Fibroblast of gingiva (primary cell): ENCODE measurements around the gene GPA33.

ENCODE experiments used
- DNase-seq: peaks from one replicate; pipeline ENCODE4 v3.0.0-alpha.2; 2011; ENCODE audit warnings: low read depth

Gene GPA33

GRCh38 chr1:167086033-167086432 is 4.1 kb downstream of the GPA33 start:
- DNase-seq: no peak

- no peak for DNase-seq
These were observed 5.4 kb downstream of the GPA33 start for GRCh38 chr1:167084757-167085156.

- no peak for DNase-seq
These were observed 6.3 kb downstream of the GPA33 start for GRCh38 chr1:167083871-167084270.

- no peak for DNase-seq
These were observed 7.0 kb downstream of the GPA33 start for GRCh38 chr1:167083066-167083665.

- DNase-seq: no peak
These were observed 7.6 kb downstream of the GPA33 start for GRCh38 chr1:167082511-167083027.

- no peak for DNase-seq
These were observed 8.5 kb downstream of the GPA33 start for GRCh38 chr1:167081594-167082156.

- no peak for DNase-seq
These were observed 12.3 kb downstream of the GPA33 start for GRCh38 chr1:167077868-167078210.

- no peak for DNase-seq
These were observed 12.9 kb downstream of the GPA33 start for GRCh38 chr1:167077128-167077867.

GRCh38 chr1:167076136-167076710 is 14.0 kb downstream of the GPA33 start:
- no peak for DNase-seq

- DNase-seq: no peak
These were observed 18.9 kb downstream of the GPA33 start for GRCh38 chr1:167071286-167071685.

GRCh38 chr1:167068761-167069160 is 21.4 kb downstream of the GPA33 start:
- no peak for DNase-seq

- DNase-seq: no peak
These were observed 22.3 kb downstream of the GPA33 start for GRCh38 chr1:167067904-167068303.

GRCh38 chr1:167066333-167067122 is 23.6 kb downstream of the GPA33 start:
- DNase-seq: peak; percentile 26

GRCh38 chr1:167065471-167065870 is 24.7 kb downstream of the GPA33 start:
- DNase-seq: no peak

GRCh38 chr1:167064621-167065020 is 25.6 kb downstream of the GPA33 start:
- no peak for DNase-seq

- DNase-seq: no peak
These were observed 29.1 kb downstream of the GPA33 start for GRCh38 chr1:167061073-167061464.

- DNase-seq: no peak
These were observed 29.8 kb downstream of the GPA33 start for GRCh38 chr1:167060141-167061072.

- no peak for DNase-seq
These were observed 30.4 kb downstream of the GPA33 start for GRCh38 chr1:167059809-167060107.

GRCh38 chr1:167059045-167059808 is 30.9 kb downstream of the GPA33 start:
- DNase-seq: peak; percentile 36

- no peak for DNase-seq
These were observed 32.9 kb downstream of the GPA33 start for GRCh38 chr1:167057241-167057688.
